Neural cell (in vitro differentiated cells): ENCODE measurements around the gene SLC6A16.
"Not testable (repeated sequence)": the region's sequence is repeated elsewhere in the genome, so short reads cannot be mapped to it uniquely, and the experiment has no call there.

ENCODE experiments used
- EZH2 ChIP-seq: fragments of 200-600, 300-800 bp; shearing (Covaris generic), sonication (generic); IDR thresholded peaks from 2 replicates; pipeline ENCODE4 v1.6.1; 2014; ENCODE audit warnings: antibody characterized with exemption, low read length, borderline replicate concordance, mild to moderate bottlenecking; ENCODE audit not compliant: insufficient read depth, poor library complexity, severe bottlenecking
- MXI1 ChIP-seq: fragments of 450-650 bp; conservative IDR thresholded peaks from 2 replicates; pipeline ENCODE4 v1.6.1; 2014; ENCODE audit warnings: antibody characterized with exemption, mild to moderate bottlenecking; ENCODE audit not compliant: poor library complexity, severe bottlenecking
- POLR2AphosphoS5 ChIP-seq: IDR thresholded peaks from 2 replicates; pipeline ENCODE4 v1.6.1; 2012
- SMC3 ChIP-seq: fragments of 450-650 bp; conservative IDR thresholded peaks from 2 replicates; pipeline ENCODE4 v1.6.1; 2014; ENCODE audit warnings: antibody characterized with exemption, mild to moderate bottlenecking, moderate library complexity; ENCODE audit not compliant: poor library complexity
- TF ChIP-seq, protein P1 (sequence below): fragments of 450-650 bp; IDR thresholded peaks from 2 replicates; pipeline ENCODE4 v1.5.1; 2014; ENCODE audit warnings: antibody characterized with exemption, mild to moderate bottlenecking, moderate library complexity; ENCODE audit not compliant: poor library complexity, severe bottlenecking
- TF ChIP-seq, protein P2 (sequence below): IDR thresholded peaks from 2 replicates; pipeline ENCODE4 v1.6.1; 2012; ENCODE audit warnings: borderline replicate concordance

GRCh38 chr19:49306734-49307133 lies 18.3 kb downstream of the SLC6A16 start:
- TF ChIP-seq EZH2, MXI1, SMC3, POLR2AphosphoS5: not testable (repeated sequence)
- TF ChIP-seq, protein P1, sequence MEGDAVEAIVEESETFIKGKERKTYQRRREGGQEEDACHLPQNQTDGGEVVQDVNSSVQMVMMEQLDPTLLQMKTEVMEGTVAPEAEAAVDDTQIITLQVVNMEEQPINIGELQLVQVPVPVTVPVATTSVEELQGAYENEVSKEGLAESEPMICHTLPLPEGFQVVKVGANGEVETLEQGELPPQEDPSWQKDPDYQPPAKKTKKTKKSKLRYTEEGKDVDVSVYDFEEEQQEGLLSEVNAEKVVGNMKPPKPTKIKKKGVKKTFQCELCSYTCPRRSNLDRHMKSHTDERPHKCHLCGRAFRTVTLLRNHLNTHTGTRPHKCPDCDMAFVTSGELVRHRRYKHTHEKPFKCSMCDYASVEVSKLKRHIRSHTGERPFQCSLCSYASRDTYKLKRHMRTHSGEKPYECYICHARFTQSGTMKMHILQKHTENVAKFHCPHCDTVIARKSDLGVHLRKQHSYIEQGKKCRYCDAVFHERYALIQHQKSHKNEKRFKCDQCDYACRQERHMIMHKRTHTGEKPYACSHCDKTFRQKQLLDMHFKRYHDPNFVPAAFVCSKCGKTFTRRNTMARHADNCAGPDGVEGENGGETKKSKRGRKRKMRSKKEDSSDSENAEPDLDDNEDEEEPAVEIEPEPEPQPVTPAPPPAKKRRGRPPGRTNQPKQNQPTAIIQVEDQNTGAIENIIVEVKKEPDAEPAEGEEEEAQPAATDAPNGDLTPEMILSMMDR: not testable (repeated sequence)
- TF ChIP-seq, protein P2, sequence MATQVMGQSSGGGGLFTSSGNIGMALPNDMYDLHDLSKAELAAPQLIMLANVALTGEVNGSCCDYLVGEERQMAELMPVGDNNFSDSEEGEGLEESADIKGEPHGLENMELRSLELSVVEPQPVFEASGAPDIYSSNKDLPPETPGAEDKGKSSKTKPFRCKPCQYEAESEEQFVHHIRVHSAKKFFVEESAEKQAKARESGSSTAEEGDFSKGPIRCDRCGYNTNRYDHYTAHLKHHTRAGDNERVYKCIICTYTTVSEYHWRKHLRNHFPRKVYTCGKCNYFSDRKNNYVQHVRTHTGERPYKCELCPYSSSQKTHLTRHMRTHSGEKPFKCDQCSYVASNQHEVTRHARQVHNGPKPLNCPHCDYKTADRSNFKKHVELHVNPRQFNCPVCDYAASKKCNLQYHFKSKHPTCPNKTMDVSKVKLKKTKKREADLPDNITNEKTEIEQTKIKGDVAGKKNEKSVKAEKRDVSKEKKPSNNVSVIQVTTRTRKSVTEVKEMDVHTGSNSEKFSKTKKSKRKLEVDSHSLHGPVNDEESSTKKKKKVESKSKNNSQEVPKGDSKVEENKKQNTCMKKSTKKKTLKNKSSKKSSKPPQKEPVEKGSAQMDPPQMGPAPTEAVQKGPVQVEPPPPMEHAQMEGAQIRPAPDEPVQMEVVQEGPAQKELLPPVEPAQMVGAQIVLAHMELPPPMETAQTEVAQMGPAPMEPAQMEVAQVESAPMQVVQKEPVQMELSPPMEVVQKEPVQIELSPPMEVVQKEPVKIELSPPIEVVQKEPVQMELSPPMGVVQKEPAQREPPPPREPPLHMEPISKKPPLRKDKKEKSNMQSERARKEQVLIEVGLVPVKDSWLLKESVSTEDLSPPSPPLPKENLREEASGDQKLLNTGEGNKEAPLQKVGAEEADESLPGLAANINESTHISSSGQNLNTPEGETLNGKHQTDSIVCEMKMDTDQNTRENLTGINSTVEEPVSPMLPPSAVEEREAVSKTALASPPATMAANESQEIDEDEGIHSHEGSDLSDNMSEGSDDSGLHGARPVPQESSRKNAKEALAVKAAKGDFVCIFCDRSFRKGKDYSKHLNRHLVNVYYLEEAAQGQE: not testable (repeated sequence)
